DMS 273 treated with DMSO at 0.1 percent for 48 hours (cell line): ENCODE data around the gene S100A11.
A peak's percentile ranks its signal among the peaks of the same experiment; 100 is the strongest.
"Not testable (repeated sequence)": the region's sequence is repeated elsewhere in the genome, so short reads cannot be mapped to it uniquely, and the experiment has no call there.

ENCODE experiments used
- DNase-seq: peaks from one replicate; lab custom pipeline; 2025; lab: John Stamatoyannopoulos, UW

The S100A11 gene

GRCh38 chr1:152036267-152037216, at the start of gene S100A11:
Gene S100A11, minus strand, starts transcription at chr1:152037004. Its CDS starts 89 bp downstream, at chr1:152036915.
- no peak for DNase-seq

DNA sequence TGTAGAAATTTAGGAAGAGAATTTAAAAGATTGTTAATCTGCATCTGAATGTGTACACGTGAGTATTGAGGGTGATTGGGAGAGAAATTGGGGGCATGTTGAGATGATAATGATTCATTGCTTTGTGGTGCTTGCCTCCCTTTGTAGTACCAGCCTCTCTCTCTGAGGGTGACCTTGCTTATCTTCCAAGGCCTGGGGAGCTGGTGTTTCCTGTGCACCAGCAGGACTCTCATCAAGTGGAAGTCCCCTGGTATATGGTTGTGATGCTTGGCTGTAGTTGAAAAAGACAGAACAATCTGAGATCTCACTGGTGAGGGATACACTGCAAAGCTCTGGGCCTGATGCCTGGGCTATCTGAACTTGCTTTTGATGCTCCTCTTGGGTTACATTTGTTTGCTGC, 48.0 kb upstream of the S100A11 start:
- DNase-seq, result no peak

- not testable (repeated sequence) for DNase-seq
Measured at GRCh38 chr1:152081026-152081425, 44.2 kb upstream of the S100A11 start.

- DNase-seq, result not testable (repeated sequence)
Measured at GRCh38 chr1:152080494-152080893, 43.7 kb upstream of the S100A11 start.

GRCh38 chr1:152078831-152079441, 42.1 kb upstream of the S100A11 start:
- no peak for DNase-seq

GRCh38 chr1:152072311-152072710, 35.5 kb upstream of the S100A11 start:
- no peak for DNase-seq

- no peak for DNase-seq
Measured at GRCh38 chr1:152071123-152071522, 34.3 kb upstream of the S100A11 start.

DNA sequence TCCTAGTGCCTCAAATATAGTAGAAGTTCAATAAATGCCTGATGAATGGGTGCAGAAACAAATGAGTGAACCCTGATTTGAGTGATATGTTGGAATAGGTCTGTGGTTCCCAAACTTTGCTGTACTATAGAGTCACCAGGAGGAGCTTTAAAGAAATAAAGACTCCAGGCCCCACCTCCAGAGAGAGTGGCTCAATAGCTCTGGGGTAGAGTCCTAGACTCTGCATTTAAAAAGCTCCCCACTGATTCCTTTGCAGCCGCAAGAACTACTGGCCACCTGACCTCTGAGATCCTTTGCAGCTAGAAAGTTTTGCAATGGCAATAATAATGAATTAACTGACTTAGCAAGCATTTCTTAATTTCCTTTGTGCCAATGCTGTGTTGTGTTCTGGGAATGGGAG, 31.1 kb upstream of the S100A11 start:
- DNase-seq, result no peak

DNA sequence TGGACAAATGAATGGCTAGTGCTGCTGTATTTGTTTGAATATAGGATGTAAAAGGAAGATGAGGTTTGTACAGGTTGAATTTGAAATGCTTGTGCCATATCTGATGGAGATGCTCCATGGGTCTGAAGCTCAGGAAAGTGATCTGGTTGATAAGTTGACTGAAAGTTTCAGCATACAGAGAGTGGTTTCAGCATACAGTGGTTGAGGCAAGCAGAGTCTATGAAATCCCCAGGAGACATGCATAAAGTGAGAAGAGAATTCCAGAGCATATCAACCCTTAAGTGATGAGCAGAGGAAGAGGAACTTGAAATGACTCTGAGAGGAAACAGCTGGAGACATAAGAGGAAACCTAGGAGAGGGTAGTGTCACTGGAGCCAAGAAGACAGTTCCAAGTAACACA, 30.3 kb upstream of the S100A11 start:
- no peak for DNase-seq

DNA sequence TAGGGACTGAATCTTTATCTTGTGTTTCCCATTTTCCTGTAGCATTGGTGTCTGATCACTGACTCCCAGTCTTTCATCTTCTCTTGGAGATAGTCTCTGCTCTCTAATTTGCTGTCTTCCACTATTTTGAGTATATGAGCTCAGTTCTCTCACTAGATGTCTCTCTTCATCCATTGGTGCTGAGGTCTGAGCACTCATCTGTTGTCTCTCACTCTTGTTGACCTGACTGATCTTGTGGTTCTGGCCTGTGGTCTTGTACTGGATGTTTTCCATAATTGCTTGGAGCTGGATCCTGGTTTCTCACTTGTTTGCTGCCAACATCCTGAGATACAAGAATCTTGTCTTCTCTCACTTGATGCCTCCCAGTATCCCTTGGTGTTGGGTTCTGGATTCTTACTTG, 25.1 kb upstream of the S100A11 start:
- DNase-seq, result no peak

DNA sequence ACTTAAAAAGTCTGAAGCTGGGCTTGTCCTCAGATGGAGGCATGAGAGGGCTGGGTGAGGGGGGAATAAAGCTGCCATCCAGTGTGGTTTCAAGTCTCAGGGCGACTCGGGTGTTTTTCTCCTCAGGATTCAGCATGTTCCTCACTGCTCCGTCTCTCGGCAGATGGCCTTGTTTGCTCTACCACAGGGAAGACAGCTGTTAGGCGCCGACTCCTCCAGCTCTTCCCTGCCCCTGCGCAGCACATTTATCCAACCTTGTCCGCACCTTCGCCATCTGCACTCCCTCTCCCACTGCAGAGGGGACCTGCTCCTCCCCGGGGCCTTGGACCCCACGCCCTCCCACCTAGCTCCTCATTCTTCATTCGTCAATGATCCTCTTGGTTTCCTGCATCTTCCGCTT, 16.6 kb upstream of the S100A11 start:
- peak; percentile 99 for DNase-seq

GRCh38 chr1:152052606-152053005, 15.8 kb upstream of the S100A11 start:
- DNase-seq, result peak; percentile 76

GRCh38 chr1:152050886-152051675, 14.3 kb upstream of the S100A11 start:
- no peak for DNase-seq

DNA sequence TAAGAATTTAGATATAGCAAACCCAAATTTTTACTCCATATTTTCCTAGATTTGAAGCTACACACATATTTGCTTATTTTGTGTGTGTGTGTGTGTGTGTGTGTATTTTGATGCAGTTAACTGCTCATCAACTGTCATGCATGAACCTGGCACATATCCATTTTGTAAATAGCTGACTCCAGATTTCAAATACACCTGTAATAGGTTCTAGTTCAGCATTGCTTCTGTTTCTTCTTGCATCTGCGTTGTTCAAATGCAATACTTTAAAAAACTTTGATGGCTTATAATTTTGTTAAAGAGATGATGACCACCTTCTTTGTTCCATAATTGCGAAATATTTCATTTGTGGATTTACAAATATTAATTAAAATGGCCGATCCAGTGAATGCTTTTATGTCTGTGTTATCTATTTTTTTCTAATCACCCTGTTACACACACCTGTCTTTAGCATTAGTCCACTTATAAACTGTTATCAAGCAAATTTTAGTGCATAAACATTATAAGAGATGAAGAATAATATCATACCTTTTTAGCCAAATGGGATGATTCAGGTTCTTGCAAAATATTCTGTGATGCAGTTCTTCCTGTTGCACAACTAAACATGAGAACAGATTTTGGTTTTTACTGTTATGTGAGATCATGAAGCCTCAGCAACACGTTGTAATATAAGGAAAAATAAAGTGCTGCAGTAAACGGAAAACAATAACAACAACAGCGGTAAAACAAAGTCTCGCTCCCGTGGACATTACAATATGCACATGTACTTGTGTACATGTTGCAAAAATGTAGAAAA, 12.7 kb upstream of the S100A11 start:
- DNase-seq, result no peak

DNA sequence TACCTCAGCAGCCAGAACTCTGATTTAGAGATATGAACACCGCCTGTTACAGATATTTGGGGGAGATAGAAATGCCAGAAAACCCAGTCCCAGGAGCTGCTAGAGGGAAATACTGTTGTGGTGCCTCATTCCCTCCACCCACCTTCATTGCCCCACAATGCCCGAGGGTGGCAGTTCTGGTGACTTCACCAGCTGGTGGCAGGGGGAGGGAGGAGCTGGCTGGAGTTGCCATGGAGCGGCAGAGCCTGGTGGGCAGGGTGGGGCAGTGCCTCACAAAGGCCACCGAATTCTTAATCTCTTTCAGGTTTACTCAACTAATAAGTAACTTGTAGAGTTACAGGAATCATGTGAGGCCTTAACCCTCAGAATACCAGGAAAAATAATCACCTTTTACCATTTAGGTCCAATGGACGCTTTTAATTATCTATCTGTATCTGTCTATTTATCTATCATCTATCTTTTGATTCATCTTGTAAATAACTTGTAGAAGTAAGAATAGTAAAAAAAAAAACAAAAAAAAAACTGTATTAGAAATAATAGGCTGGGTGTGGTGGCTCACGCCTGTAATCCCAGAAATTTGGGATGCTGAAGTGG, 11.7 kb upstream of the S100A11 start:
- peak; percentile 82 for DNase-seq

GRCh38 chr1:152047730-152048415, 11.1 kb upstream of the S100A11 start:
- peak; percentile 95 for DNase-seq

GRCh38 chr1:152047413-152047729, 10.6 kb upstream of the S100A11 start:
- no peak for DNase-seq

GRCh38 chr1:152044386-152044785, 7.6 kb upstream of the S100A11 start:
- no peak for DNase-seq

- DNase-seq, result no peak
Measured at GRCh38 chr1:152043870-152044269, 7.1 kb upstream of the S100A11 start.

DNA sequence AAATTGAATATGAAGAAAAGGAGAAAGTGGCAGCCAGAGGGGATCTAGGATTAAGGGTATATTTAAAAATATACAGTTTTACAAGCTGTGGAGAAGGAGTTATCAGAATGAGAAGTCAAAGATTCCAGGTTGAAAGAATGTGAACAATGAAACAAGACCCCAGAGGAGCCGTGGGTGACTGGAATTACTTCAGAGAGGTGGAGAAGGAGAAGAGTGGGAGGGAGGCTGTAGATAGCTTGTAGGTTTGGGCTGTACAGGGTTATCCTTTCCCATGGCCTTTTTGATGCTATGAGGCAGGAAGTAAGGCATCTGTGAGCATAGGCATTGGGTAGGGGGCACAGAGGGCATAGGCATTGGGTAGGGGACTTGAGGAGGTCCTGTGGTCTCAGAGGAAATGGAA, 5.2 kb upstream of the S100A11 start:
- DNase-seq, result no peak

- DNase-seq, result no peak
Measured at GRCh38 chr1:152039886-152040285, 3.1 kb upstream of the S100A11 start.
